Esophagus (tissue), 2 donors: Measurements from ENCODE around the gene KCNK3. TPM values are rescaled to one million over a fixed set of nuclear protein-coding genes. Genes with fewer than 3 reads are reported as not detected.
"Not testable (repeated sequence)": the region's sequence is repeated elsewhere in the genome, so short reads cannot be mapped to it uniquely, and the experiment has no call there.

Experiments used
- H3K27ac ChIP-seq, 2 donors: one replicate each; pipeline ENCODE4 v1.5.1; 2013; ENCODE audit warnings: low read depth in 2 of 2, mild to moderate bottlenecking in 2 of 2, inconsistent platforms in 1 of 2, low read length in 1 of 2, moderate library complexity in 1 of 2
- H3K27me3 ChIP-seq, 2 donors: one replicate each; pipeline ENCODE4 v1.6.1; 2013; ENCODE audit warnings: low read length in 2 of 2, control low read depth in 1 of 2, mild to moderate bottlenecking in 1 of 2; ENCODE audit not compliant: insufficient read depth in 2 of 2, control insufficient read depth in 1 of 2
- H3K36me3 ChIP-seq, 2 donors: one replicate each; pipeline ENCODE4 v1.6.1; 2013; ENCODE audit warnings: low read length in 1 of 2; ENCODE audit not compliant: control insufficient read depth in 2 of 2, insufficient read depth in 2 of 2
- H3K4me1 ChIP-seq, 2 donors: one replicate each; pipeline ENCODE4 v1.6.1; 2013; ENCODE audit warnings: low read length in 1 of 2; ENCODE audit not compliant: control insufficient read depth in 2 of 2, insufficient read depth in 2 of 2
- H3K4me3 ChIP-seq, 2 donors: one replicate each; pipeline ENCODE4 v1.5.1; 2013; ENCODE audit warnings: low read length in 2 of 2, mild to moderate bottlenecking in 2 of 2, low read depth in 1 of 2, moderate library complexity in 1 of 2
- H3K9me3 ChIP-seq, 2 donors: one replicate each; pipeline ENCODE4 v1.6.1; 2013; ENCODE audit warnings: mild to moderate bottlenecking in 2 of 2, low read depth in 1 of 2, low read length in 1 of 2, moderate library complexity in 1 of 2; ENCODE audit not compliant: control insufficient read depth in 2 of 2, insufficient read depth in 1 of 2
- WGBS, 2 donors: extraction: QIAGEN DNeasy Blood & Tissue Kit; methylation state at CpG; one replicate each; pipeline ENCODE4 v1.1.7; 2013; 5-methylcytosine and 5-hydroxymethylcytosine counted together
- polyA plus RNA-seq, 2 donors: library from polyadenylated mRNA; stranded (reverse); fragments of 200-250 nt; gene quantifications; one replicate each; pipeline ENCODE4 v1.2.3, GENCODE V29; 2013
- donor health status: healthy with polysubstance abuse.
- donor health status: Bipolar disorder and iron deficiency.

Gene KCNK3
- polyA plus RNA-seq, 2 donors: 0.16 to 0.76 TPM

GRCh38 chr2:26757873-26758789 is 65.6 kb downstream of the KCNK3 start:
- Histone ChIP-seq H3K36me3 (no peaks in the 10 kb centered on the region), H3K4me3 (no peak overlapping the region), H3K27me3 (no peaks in the 10 kb centered on the region), H3K4me1 (peaks cover 0 to 4% of the 10 kb centered on the region in 2 donors), H3K9me3 (no peaks in the 10 kb centered on the region), H3K27ac (peak overlapping the region; percentile 88 to 91)
- WGBS, 2 donors: 40 to 70% methylated on average over 6 of the region's 6 CpGs

- H3K4me3 ChIP-seq: no peak overlapping the region
- peak overlapping the region; percentile 88 to 91 for H3K27ac ChIP-seq
- no peaks in the 10 kb centered on the region for H3K27me3 ChIP-seq
- H3K4me1 ChIP-seq: peaks cover 2 to 4% of the 10 kb centered on the region in 2 donors
- WGBS, 2 donors: 72 to 77% methylated on average over 7 of the region's 7 CpGs
- H3K9me3 ChIP-seq: no peaks in the 10 kb centered on the region
- no peaks in the 10 kb centered on the region for H3K36me3 ChIP-seq
These were observed 66.3 kb downstream of the KCNK3 start for GRCh38 chr2:26758790-26759321.

GRCh38 chr2:26759845-26760244 is 67.3 kb downstream of the KCNK3 start:
- peaks cover 2 to 4% of the 10 kb centered on the region in 2 donors for H3K4me1 ChIP-seq
- no peaks in the 10 kb centered on the region for H3K9me3 ChIP-seq
- no peaks in the 10 kb centered on the region for H3K36me3 ChIP-seq
- no peaks in the 10 kb centered on the region for H3K27me3 ChIP-seq
- no peak overlapping the region for H3K4me3 ChIP-seq
- H3K27ac ChIP-seq: no peak overlapping the region
- 93% methylated on average over 5 of the region's 5 CpGs for WGBS, 2 donors

GRCh38 chr2:26760991-26761390 is 68.5 kb downstream of the KCNK3 start:
- 81 to 82% methylated on average over 10 of the region's 10 CpGs for WGBS, 2 donors
- H3K4me1 ChIP-seq: peaks cover 3 to 13% of the 10 kb centered on the region in 2 donors
- not testable (repeated sequence) for H3K27ac ChIP-seq, H3K4me3 ChIP-seq, H3K27me3 ChIP-seq, H3K36me3 ChIP-seq, H3K9me3 ChIP-seq

DNA sequence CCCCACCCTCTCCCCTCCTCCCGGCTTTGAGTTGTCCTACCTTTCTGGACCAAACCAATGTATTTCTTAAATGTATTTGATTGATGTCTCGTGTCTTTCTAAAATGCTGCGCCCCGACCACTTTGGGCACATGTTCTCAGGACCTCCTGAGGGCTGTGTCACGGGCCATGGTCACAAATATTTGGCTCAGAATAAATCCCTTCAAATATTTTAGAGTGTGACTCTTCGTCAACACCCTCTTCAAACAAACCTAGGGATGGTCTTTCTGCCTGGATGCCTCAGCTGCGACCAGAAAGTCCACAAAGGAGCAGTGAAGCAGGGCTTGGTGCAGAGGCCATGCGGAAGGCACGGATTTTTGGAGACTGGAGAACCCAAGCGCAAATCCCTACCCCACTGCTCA is 70.5 kb downstream of the KCNK3 start:
- H3K4me1 ChIP-seq: peaks cover 8 to 22% of the 10 kb centered on the region in 2 donors
- no peak overlapping the region for H3K4me3 ChIP-seq
- no peak overlapping the region for H3K27ac ChIP-seq
- H3K27me3 ChIP-seq: no peaks in the 10 kb centered on the region
- WGBS, 2 donors: 94 to 95% methylated on average over 10 of the region's 10 CpGs
- no peaks in the 10 kb centered on the region for H3K36me3 ChIP-seq
- no peaks in the 10 kb centered on the region for H3K9me3 ChIP-seq

DNA sequence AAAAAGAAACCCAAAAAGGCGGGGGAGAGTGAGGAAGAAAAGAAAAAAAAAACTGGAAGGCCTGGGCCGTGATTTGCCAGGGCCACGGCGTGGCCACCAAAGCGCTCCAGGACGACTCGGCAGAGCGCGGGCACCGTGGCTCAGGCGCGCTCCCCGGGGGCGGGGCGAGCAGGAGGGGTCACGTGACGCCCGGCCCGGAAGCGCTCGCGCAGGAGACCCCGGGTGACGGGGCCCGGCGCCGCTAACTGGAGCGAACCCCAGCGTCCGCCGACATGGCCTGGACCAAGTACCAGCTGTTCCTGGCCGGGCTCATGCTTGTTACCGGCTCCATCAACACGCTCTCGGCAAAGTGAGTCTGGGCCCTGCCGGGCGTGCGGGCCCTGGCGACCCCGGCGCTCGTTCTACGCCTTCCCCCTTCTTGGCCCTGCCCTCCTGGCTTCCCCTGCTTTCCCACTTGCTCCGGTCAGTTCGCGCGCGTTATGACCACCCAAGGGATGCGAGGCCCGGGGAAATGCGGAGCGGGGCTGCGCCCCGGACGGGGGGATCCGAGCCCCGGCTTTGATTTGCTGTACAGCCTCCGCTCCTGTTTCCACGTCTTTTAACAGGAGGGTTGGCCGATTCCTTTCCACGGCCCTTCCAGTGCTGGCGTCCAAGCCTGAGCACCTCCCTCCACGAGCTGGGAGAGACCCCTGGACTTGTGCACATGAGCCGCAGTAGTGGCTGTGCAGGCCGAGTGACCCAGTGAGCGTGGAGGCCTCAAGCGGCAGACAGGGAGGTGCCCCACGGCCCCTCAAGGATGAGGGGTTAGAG is 71.8 kb downstream of the KCNK3 start, which contains the start of gene SLC35F6:
TSS of gene SLC35F6 (plus strand) at position 207 of the 810 bp plus-strand sequence. CDS start at position 273, 66 bp downstream.
- Histone ChIP-seq H3K27ac (peak within 1 kb of the TSS; percentile 94 to 98), H3K36me3 (no peaks in the 10 kb centered on the region), H3K9me3 (no peaks in the 10 kb centered on the region), H3K27me3 (no peaks in the 10 kb centered on the region), H3K4me3 (peak within 1 kb of the TSS; percentile 82 to 93), H3K4me1 (peaks cover 13 to 25% of the 10 kb centered on the region in 2 donors)
- 1 to 2% methylated on average over 68 of the region's 68 CpGs for WGBS, 2 donors

DNA sequence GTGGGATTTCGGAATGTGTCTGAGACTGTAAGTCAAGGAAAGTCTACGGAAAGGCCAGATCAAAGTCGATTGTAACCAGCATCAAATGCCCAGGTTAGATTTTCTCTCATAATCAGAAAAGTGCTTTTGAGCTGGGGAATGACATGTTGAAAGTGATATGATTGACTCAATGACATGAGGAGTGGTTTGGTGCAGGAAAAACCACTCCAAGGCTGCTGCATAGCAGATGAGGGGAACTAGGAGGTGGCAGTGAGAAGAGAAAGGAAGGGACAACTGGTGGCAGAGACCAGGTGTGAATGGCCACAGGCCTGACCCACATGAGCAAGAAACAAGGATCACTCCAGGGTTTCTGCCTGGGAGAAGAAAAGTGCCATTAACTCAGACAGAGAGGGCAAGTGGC is 72.4 kb downstream of the KCNK3 start:
- WGBS, 2 donors: 16 to 24% methylated on average over 3 of the region's 3 CpGs
- peak overlapping the region; percentile 94 to 98 for H3K27ac ChIP-seq
- peak overlapping the region; percentile 82 to 93 for H3K4me3 ChIP-seq
- no peaks in the 10 kb centered on the region for H3K9me3 ChIP-seq
- no peaks in the 10 kb centered on the region for H3K27me3 ChIP-seq
- no peaks in the 10 kb centered on the region for H3K36me3 ChIP-seq
- H3K4me1 ChIP-seq: peaks cover 17 to 28% of the 10 kb centered on the region in 2 donors

GRCh38 chr2:26765475-26766200 is 73.1 kb downstream of the KCNK3 start:
- Histone ChIP-seq H3K4me1 (peaks cover 17 to 28% of the 10 kb centered on the region in 2 donors), H3K27me3 (no peaks in the 10 kb centered on the region), H3K9me3 (no peaks in the 10 kb centered on the region), H3K27ac (peak overlapping the region; percentile 94 to 98), H3K36me3 (no peaks in the 10 kb centered on the region), H3K4me3 (peak overlapping the region; percentile 82 to 93)
- 58 to 72% methylated on average over 10 of the region's 10 CpGs for WGBS, 2 donors

- Histone ChIP-seq H3K36me3 (no peaks in the 10 kb centered on the region), H3K27ac (peak overlapping the region; percentile 38 to 98), H3K27me3 (no peaks in the 10 kb centered on the region), H3K4me3 (no peak overlapping the region), H3K9me3 (no peaks in the 10 kb centered on the region), H3K4me1 (peaks cover 31 to 41% of the 10 kb centered on the region in 2 donors)
- 40 to 65% methylated on average over 5 of the region's 5 CpGs for WGBS, 2 donors
These were observed 74.6 kb downstream of the KCNK3 start for GRCh38 chr2:26767129-26767528.
